Activated T-cell treated with anti-CD3 and anti-CD28 coated beads, Interleukin-2, amount 50 U/mL, for 72 hours (primary cell): ENCODE data around the gene EGR2. TPM values are rescaled to one million over a fixed set of nuclear protein-coding genes. Genes with fewer than 3 reads are reported as not detected.
"Not testable (repeated sequence)": the region's sequence is repeated elsewhere in the genome, so short reads cannot be mapped to it uniquely, and the experiment has no call there.

Experiments used
- ATAC-seq, 2 donors: fragments of 150-1000 bp; cut with Tn5 transposase; replicated peaks in 1 of 2; 2 replicates each; pipeline ENCODE4 v1.10.0; 2021; ENCODE audit warnings: moderate library complexity in 2 of 2, mild to moderate bottlenecking in 1 of 2
- DNase-seq, 2 donors: peaks; one replicate each; pipeline ENCODE4 v3.0.0; 2021 to 2022; ENCODE audit warnings: mixed read lengths in 1 of 2
- H3K27ac Mint-ChIP-seq: one replicate; pipeline ENCODE4 v1.8.0; 2022; ENCODE audit warnings: mild to moderate bottlenecking, moderate library complexity, mixed read lengths
- H3K27me3 Mint-ChIP-seq: one replicate; pipeline ENCODE4 v1.8.0; 2022; ENCODE audit warnings: low read depth, mixed read lengths
- H3K36me3 Mint-ChIP-seq, 2 donors: one replicate each; pipeline ENCODE4 v1.8.0; 2022; ENCODE audit warnings: mixed read lengths in 2 of 2, mild to moderate bottlenecking in 1 of 2; ENCODE audit not compliant: insufficient read depth in 2 of 2
- H3K4me1 Mint-ChIP-seq: one replicate; pipeline ENCODE4 v1.8.0; 2022; ENCODE audit warnings: low read depth, mixed read lengths
- H3K4me3 Mint-ChIP-seq, 2 donors: one replicate each; pipeline ENCODE4 v1.8.0; 2022; ENCODE audit warnings: mild to moderate bottlenecking in 2 of 2, mixed read lengths in 2 of 2, moderate library complexity in 2 of 2
- H3K9me3 Mint-ChIP-seq, 2 donors: one replicate each; pipeline ENCODE4 v1.8.0; 2022; ENCODE audit warnings: mixed read lengths in 2 of 2
- total RNA-seq, 2 donors: library from RNA; stranded (reverse); gene quantifications; one replicate each; pipeline ENCODE4 v1.2.3, GENCODE V29; 2022

The EGR2 gene
- total RNA-seq, 2 donors from 2014 or later = 64.3 to 76.7 TPM

- H3K4me3 Mint-ChIP-seq = peak overlapping the region; percentile 82 to 97
- H3K36me3 Mint-ChIP-seq = peaks cover 6 to 11% of the 10 kb centered on the region in 2 donors
- ATAC-seq (no peak), DNase-seq (no peak)
- H3K27ac Mint-ChIP-seq = peak overlapping the region; percentile 100
- H3K9me3 Mint-ChIP-seq = no peaks in the 10 kb centered on the region
- peaks cover 36% of the 10 kb centered on the region for H3K4me1 Mint-ChIP-seq
- peaks cover 14% of the 10 kb centered on the region for H3K27me3 Mint-ChIP-seq
Observed at GRCh38 chr10:62803724-62804355, 12.3 kb downstream of the EGR2 start.

- Mint-ChIP-seq H3K27me3 (peaks cover 34% of the 10 kb centered on the region), H3K36me3 (peaks cover 3 to 4% of the 10 kb centered on the region in 2 donors), H3K9me3 (no peaks in the 10 kb centered on the region), H3K4me3 (no peak overlapping the region), H3K4me1 (peaks cover 17% of the 10 kb centered on the region), H3K27ac (no peak overlapping the region)
- ATAC-seq (no peak), DNase-seq (no peak)
Observed at GRCh38 chr10:62801871-62802270, 14.3 kb downstream of the EGR2 start.

- no peak for DNase-seq
Observed at GRCh38 chr10:62796896-62797295, 19.3 kb downstream of the EGR2 start.

GRCh38 chr10:62795762-62796161 is 20.4 kb downstream of the EGR2 start:
- ATAC-seq (no peak), DNase-seq (no peak)
- Mint-ChIP-seq H3K4me3 (no peak overlapping the region), H3K36me3 (no peaks in the 10 kb centered on the region), H3K27ac (no peak overlapping the region), H3K27me3 (peaks cover 57% of the 10 kb centered on the region), H3K9me3 (no peaks in the 10 kb centered on the region), H3K4me1 (no peaks in the 10 kb centered on the region)

More at GRCh38 chr10:62796896-62797295, 19.3 kb downstream of the EGR2 start:
- Mint-ChIP-seq H3K27me3 (peaks cover 51% of the 10 kb centered on the region), H3K36me3 (no peaks in the 10 kb centered on the region), H3K9me3 (no peaks in the 10 kb centered on the region), H3K4me1 (no peaks in the 10 kb centered on the region), H3K4me3 (no peak overlapping the region), H3K27ac (no peak overlapping the region)
- ATAC-seq = no peak

- Mint-ChIP-seq H3K36me3 (no peaks in the 10 kb centered on the region), H3K27me3 (peaks cover 55% of the 10 kb centered on the region), H3K27ac (no peak overlapping the region), H3K9me3 (no peaks in the 10 kb centered on the region), H3K4me3 (no peak overlapping the region), H3K4me1 (no peaks in the 10 kb centered on the region)
- ATAC-seq (no peak), DNase-seq (no peak)
Observed at GRCh38 chr10:62795100-62795499, 21.1 kb downstream of the EGR2 start.

- Mint-ChIP-seq H3K27ac (no peak overlapping the region), H3K4me1 (no peaks in the 10 kb centered on the region), H3K4me3 (no peak overlapping the region), H3K36me3 (no peaks in the 10 kb centered on the region), H3K27me3 (peaks cover 62% of the 10 kb centered on the region), H3K9me3 (no peaks in the 10 kb centered on the region)
- no peak for ATAC-seq
- DNase-seq = no peak
Observed at GRCh38 chr10:62794306-62794705, 21.9 kb downstream of the EGR2 start.

- no peaks in the 10 kb centered on the region for H3K9me3 Mint-ChIP-seq
- no peak for ATAC-seq
Observed at GRCh38 chr10:62792261-62792660, 23.9 kb downstream of the EGR2 start.

GRCh38 chr10:62790571-62790970 is 25.6 kb downstream of the EGR2 start:
- H3K4me3 Mint-ChIP-seq = no peak overlapping the region
- peaks cover 2 to 4% of the 10 kb centered on the region in 2 donors for H3K36me3 Mint-ChIP-seq
- no peak for ATAC-seq
- peaks cover 0 to 2% of the 10 kb centered on the region in 2 donors for H3K9me3 Mint-ChIP-seq
- DNase-seq = no peak
- H3K4me1 Mint-ChIP-seq = no peaks in the 10 kb centered on the region
- peaks cover 33% of the 10 kb centered on the region for H3K27me3 Mint-ChIP-seq
- H3K27ac Mint-ChIP-seq = no peak overlapping the region

More at GRCh38 chr10:62792261-62792660, 23.9 kb downstream of the EGR2 start:
- Mint-ChIP-seq H3K36me3 (no peaks in the 10 kb centered on the region), H3K4me3 (no peak overlapping the region), H3K27me3 (peaks cover 43% of the 10 kb centered on the region), H3K4me1 (no peaks in the 10 kb centered on the region), H3K27ac (no peak overlapping the region)
- DNase-seq = no peak

- Mint-ChIP-seq H3K27ac (no peak overlapping the region), H3K4me3 (no peak overlapping the region), H3K4me1 (no peaks in the 10 kb centered on the region), H3K9me3 (peaks cover 3 to 6% of the 10 kb centered on the region in 2 donors), H3K27me3 (peaks cover 31% of the 10 kb centered on the region), H3K36me3 (peaks cover 5 to 8% of the 10 kb centered on the region in 2 donors)
- DNase-seq (no peak), ATAC-seq (no peak)
Observed at GRCh38 chr10:62790019-62790555, 26.1 kb downstream of the EGR2 start.

GRCh38 chr10:62788861-62789467 is 27.2 kb downstream of the EGR2 start:
- H3K4me3 Mint-ChIP-seq = no peak overlapping the region
- H3K27me3 Mint-ChIP-seq = peaks cover 27% of the 10 kb centered on the region
- ATAC-seq (no peak), DNase-seq (no peak)
- H3K36me3 Mint-ChIP-seq = peaks cover 14 to 17% of the 10 kb centered on the region in 2 donors
- H3K27ac Mint-ChIP-seq = no peak overlapping the region
- no peaks in the 10 kb centered on the region for H3K4me1 Mint-ChIP-seq
- H3K9me3 Mint-ChIP-seq = peaks cover 10 to 14% of the 10 kb centered on the region in 2 donors

- peaks cover 10 to 16% of the 10 kb centered on the region in 2 donors for H3K9me3 Mint-ChIP-seq
Observed at GRCh38 chr10:62788285-62788684, 27.9 kb downstream of the EGR2 start.

GRCh38 chr10:62784537-62784936 is 31.6 kb downstream of the EGR2 start:
- not testable (repeated sequence) for H3K27ac Mint-ChIP-seq, ATAC-seq, H3K4me3 Mint-ChIP-seq, DNase-seq
- Mint-ChIP-seq H3K4me1 (peaks cover 11% of the 10 kb centered on the region), H3K36me3 (peaks cover 16 to 17% of the 10 kb centered on the region in 2 donors), H3K27me3 (peaks cover 27% of the 10 kb centered on the region), H3K9me3 (peaks cover 10 to 16% of the 10 kb centered on the region in 2 donors)

More at GRCh38 chr10:62788285-62788684, 27.9 kb downstream of the EGR2 start:
- not testable (repeated sequence) for DNase-seq, H3K4me1 Mint-ChIP-seq, H3K4me3 Mint-ChIP-seq, ATAC-seq, H3K27ac Mint-ChIP-seq
- Mint-ChIP-seq H3K36me3 (peaks cover 16 to 17% of the 10 kb centered on the region in 2 donors), H3K27me3 (peaks cover 33% of the 10 kb centered on the region)

GRCh38 chr10:62779487-62780248 is 36.5 kb downstream of the EGR2 start:
- H3K36me3 Mint-ChIP-seq = peaks cover 6 to 7% of the 10 kb centered on the region in 2 donors
- peaks cover 3 to 6% of the 10 kb centered on the region in 2 donors for H3K9me3 Mint-ChIP-seq
- peak overlapping the region; percentile 13 to 25 for H3K4me3 Mint-ChIP-seq
- H3K27me3 Mint-ChIP-seq = peaks cover 17% of the 10 kb centered on the region
- peaks cover 42% of the 10 kb centered on the region for H3K4me1 Mint-ChIP-seq
- ATAC-seq = peak; percentile 88 to 91
- no peak overlapping the region for H3K27ac Mint-ChIP-seq
- peak; percentile 77 to 88 for DNase-seq
